ENCODE measurements around the gene C20orf144.
"Not testable (repeated sequence)": the region's sequence is repeated elsewhere in the genome, so short reads cannot be mapped to it uniquely, and the experiment has no call there.

Gene C20orf144

GRCh38 chr20:33698966-33699365 lies 36.8 kb downstream of the C20orf144 start:
- not testable (repeated sequence) for H3K36me3 ChIP-seq (ENCODE audit: control insufficient read depth, insufficient read depth, low read length); H4K5ac ChIP-seq (ENCODE audit: low read length); H3K4ac ChIP-seq (ENCODE audit: low read depth, low read length); H3K4me3 ChIP-seq (ENCODE audit: low read length); H3K27me3 ChIP-seq (ENCODE audit: insufficient read depth, low read length, poor library complexity); H4K8ac ChIP-seq (ENCODE audit: low read depth, low read length); H2BK120ac ChIP-seq (ENCODE audit: low read depth, low read length); H3K79me1 ChIP-seq (ENCODE audit: low read length); H3K9ac ChIP-seq (ENCODE audit: low read length); H3K4me1 ChIP-seq (ENCODE audit: control insufficient read depth, low read depth, low read length); H2BK5ac ChIP-seq (ENCODE audit: low read length); H2BK15ac ChIP-seq (replicated peaks; ENCODE audit: low read depth); H2AK5ac ChIP-seq (ENCODE audit: low read length); H3K18ac ChIP-seq (ENCODE audit: low read length); H3K23ac ChIP-seq (ENCODE audit: low read length); H3K4me2 ChIP-seq (ENCODE audit: low read length); DNase-seq; H3K27ac ChIP-seq (ENCODE audit: low read depth, low read length); H3K56ac ChIP-seq (ENCODE audit: low read length); H3K79me2 ChIP-seq (ENCODE audit: control insufficient read depth, insufficient read depth, low read length)
- WGBS (ENCODE audit: extremely low coverage, insufficient coverage, low lambda C conversion rate), result no CpG with 5 or more reads among the region's 27 CpGs

GRCh38 chr20:33700696-33701441 lies 38.7 kb downstream of the C20orf144 start:
- not testable (repeated sequence) for DNase-seq; H3K79me2 ChIP-seq (ENCODE audit: control insufficient read depth, insufficient read depth, low read length); H3K4me1 ChIP-seq (ENCODE audit: control insufficient read depth, low read depth, low read length); H2BK5ac ChIP-seq (ENCODE audit: low read length); H3K27me3 ChIP-seq (ENCODE audit: insufficient read depth, low read length, poor library complexity); H2BK120ac ChIP-seq (ENCODE audit: low read depth, low read length); H3K27ac ChIP-seq (ENCODE audit: low read depth, low read length); H4K5ac ChIP-seq (ENCODE audit: low read length); H3K4me2 ChIP-seq (ENCODE audit: low read length); H3K4ac ChIP-seq (ENCODE audit: low read depth, low read length); H3K36me3 ChIP-seq (ENCODE audit: control insufficient read depth, insufficient read depth, low read length); H3K18ac ChIP-seq (ENCODE audit: low read length); H3K79me1 ChIP-seq (ENCODE audit: low read length); H2BK15ac ChIP-seq (replicated peaks; ENCODE audit: low read depth); H2AK5ac ChIP-seq (ENCODE audit: low read length); H3K23ac ChIP-seq (ENCODE audit: low read length); H3K4me3 ChIP-seq (ENCODE audit: low read length); H4K8ac ChIP-seq (ENCODE audit: low read depth, low read length); H3K9ac ChIP-seq (ENCODE audit: low read length); H3K56ac ChIP-seq (ENCODE audit: low read length)
- no CpG with 5 or more reads among the region's 45 CpGs for WGBS (ENCODE audit: extremely low coverage, insufficient coverage, low lambda C conversion rate)

GRCh38 chr20:33701629-33702450 lies 39.7 kb downstream of the C20orf144 start:
- no peak overlapping the region for H4K8ac ChIP-seq (ENCODE audit: low read depth, low read length)
- WGBS (ENCODE audit: extremely low coverage, insufficient coverage, low lambda C conversion rate), result no CpG with 5 or more reads among the region's 27 CpGs

GRCh38 chr20:33702861-33703260 lies 40.7 kb downstream of the C20orf144 start:
- DNase-seq, result no peak
- H3K18ac ChIP-seq (ENCODE audit: low read length), result no peak overlapping the region
- H3K4ac ChIP-seq (ENCODE audit: low read depth, low read length), result no peak overlapping the region
- H3K4me1 ChIP-seq (ENCODE audit: control insufficient read depth, low read depth, low read length), result no peaks in the 10 kb centered on the region
- H3K27me3 ChIP-seq (ENCODE audit: insufficient read depth, low read length, poor library complexity), result no peaks in the 10 kb centered on the region
- no peak overlapping the region for H4K5ac ChIP-seq (ENCODE audit: low read length)
- no peak overlapping the region for H3K4me2 ChIP-seq (ENCODE audit: low read length)
- H3K79me1 ChIP-seq (ENCODE audit: low read length), result no peaks in the 10 kb centered on the region
- H3K56ac ChIP-seq (ENCODE audit: low read length), result no peak overlapping the region
- no peak overlapping the region for H3K9ac ChIP-seq (ENCODE audit: low read length)
- no peak overlapping the region for H4K8ac ChIP-seq (ENCODE audit: low read depth, low read length)
- no peak overlapping the region for H3K4me3 ChIP-seq (ENCODE audit: low read length)
- no peak overlapping the region for H2BK120ac ChIP-seq (ENCODE audit: low read depth, low read length)
- no peak overlapping the region for H3K23ac ChIP-seq (ENCODE audit: low read length)
- H3K79me2 ChIP-seq (ENCODE audit: control insufficient read depth, insufficient read depth, low read length), result no peaks in the 10 kb centered on the region
- WGBS (ENCODE audit: extremely low coverage, insufficient coverage, low lambda C conversion rate), result no CpG with 5 or more reads among the region's 5 CpGs
- no peaks in the 10 kb centered on the region for H3K36me3 ChIP-seq (ENCODE audit: control insufficient read depth, insufficient read depth, low read length)
- no peak overlapping the region for H2BK15ac ChIP-seq (replicated peaks; ENCODE audit: low read depth)
- H3K27ac ChIP-seq (ENCODE audit: low read depth, low read length), result no peak overlapping the region
- H2BK5ac ChIP-seq (ENCODE audit: low read length), result no peak overlapping the region
- H2AK5ac ChIP-seq (ENCODE audit: low read length), result no peak overlapping the region

More at GRCh38 chr20:33701629-33702450, 39.7 kb downstream of the C20orf144 start:
- Histone ChIP-seq H4K5ac (ENCODE audit: low read length) (no peak overlapping the region), H3K27ac (ENCODE audit: low read depth, low read length) (no peak overlapping the region), H3K9ac (ENCODE audit: low read length) (no peak overlapping the region), H2AK5ac (ENCODE audit: low read length) (no peak overlapping the region), H3K36me3 (ENCODE audit: control insufficient read depth, insufficient read depth, low read length) (no peaks in the 10 kb centered on the region), H3K23ac (ENCODE audit: low read length) (no peak overlapping the region), H3K4me3 (ENCODE audit: low read length) (no peak overlapping the region), H3K27me3 (ENCODE audit: insufficient read depth, low read length, poor library complexity) (no peaks in the 10 kb centered on the region), H3K4ac (ENCODE audit: low read depth, low read length) (no peak overlapping the region), H2BK5ac (ENCODE audit: low read length) (no peak overlapping the region), H3K79me2 (ENCODE audit: control insufficient read depth, insufficient read depth, low read length) (no peaks in the 10 kb centered on the region), H3K4me1 (ENCODE audit: control insufficient read depth, low read depth, low read length) (no peaks in the 10 kb centered on the region), H2BK15ac (replicated peaks; ENCODE audit: low read depth) (no peak overlapping the region), H3K56ac (ENCODE audit: low read length) (no peak overlapping the region), H2BK120ac (ENCODE audit: low read depth, low read length) (no peak overlapping the region), H3K79me1 (ENCODE audit: low read length) (no peaks in the 10 kb centered on the region), H3K4me2 (ENCODE audit: low read length) (no peak overlapping the region), H3K18ac (ENCODE audit: low read length) (no peak overlapping the region)
- no peak for DNase-seq

GRCh38 chr20:33703498-33704137 lies 41.5 kb downstream of the C20orf144 start:
- DNase-seq, result no peak
- no peak overlapping the region for H2BK5ac ChIP-seq (ENCODE audit: low read length)
- H3K79me1 ChIP-seq (ENCODE audit: low read length), result no peaks in the 10 kb centered on the region
- H3K4me2 ChIP-seq (ENCODE audit: low read length), result no peak overlapping the region
- no peaks in the 10 kb centered on the region for H3K4me1 ChIP-seq (ENCODE audit: control insufficient read depth, low read depth, low read length)
- no peak overlapping the region for H4K5ac ChIP-seq (ENCODE audit: low read length)
- H2BK120ac ChIP-seq (ENCODE audit: low read depth, low read length), result no peak overlapping the region
- no peak overlapping the region for H3K23ac ChIP-seq (ENCODE audit: low read length)
- H3K36me3 ChIP-seq (ENCODE audit: control insufficient read depth, insufficient read depth, low read length), result no peaks in the 10 kb centered on the region
- H3K4me3 ChIP-seq (ENCODE audit: low read length), result no peak overlapping the region
- H3K27me3 ChIP-seq (ENCODE audit: insufficient read depth, low read length, poor library complexity), result no peaks in the 10 kb centered on the region
- no peak overlapping the region for H3K18ac ChIP-seq (ENCODE audit: low read length)
- H3K79me2 ChIP-seq (ENCODE audit: control insufficient read depth, insufficient read depth, low read length), result no peaks in the 10 kb centered on the region
- no peak overlapping the region for H3K56ac ChIP-seq (ENCODE audit: low read length)
- no peak overlapping the region for H4K8ac ChIP-seq (ENCODE audit: low read depth, low read length)
- WGBS (ENCODE audit: extremely low coverage, insufficient coverage, low lambda C conversion rate), result no CpG with 5 or more reads among the region's 8 CpGs
- no peak overlapping the region for H2AK5ac ChIP-seq (ENCODE audit: low read length)
- H3K4ac ChIP-seq (ENCODE audit: low read depth, low read length), result no peak overlapping the region
- no peak overlapping the region for H2BK15ac ChIP-seq (replicated peaks; ENCODE audit: low read depth)
- no peak overlapping the region for H3K27ac ChIP-seq (ENCODE audit: low read depth, low read length)
- no peak overlapping the region for H3K9ac ChIP-seq (ENCODE audit: low read length)

Data from mesendoderm (in vitro differentiated cells).